ENCODE data around the gene IFNA6. TPM values are rescaled to one million over a fixed set of nuclear protein-coding genes. Genes with fewer than 3 reads are reported as not detected.
A peak's percentile ranks its signal among the peaks of the same experiment; 100 is the strongest.

The IFNA6 gene
- total RNA-seq, 1 experiment from 2014 or later: not detected

DNA sequence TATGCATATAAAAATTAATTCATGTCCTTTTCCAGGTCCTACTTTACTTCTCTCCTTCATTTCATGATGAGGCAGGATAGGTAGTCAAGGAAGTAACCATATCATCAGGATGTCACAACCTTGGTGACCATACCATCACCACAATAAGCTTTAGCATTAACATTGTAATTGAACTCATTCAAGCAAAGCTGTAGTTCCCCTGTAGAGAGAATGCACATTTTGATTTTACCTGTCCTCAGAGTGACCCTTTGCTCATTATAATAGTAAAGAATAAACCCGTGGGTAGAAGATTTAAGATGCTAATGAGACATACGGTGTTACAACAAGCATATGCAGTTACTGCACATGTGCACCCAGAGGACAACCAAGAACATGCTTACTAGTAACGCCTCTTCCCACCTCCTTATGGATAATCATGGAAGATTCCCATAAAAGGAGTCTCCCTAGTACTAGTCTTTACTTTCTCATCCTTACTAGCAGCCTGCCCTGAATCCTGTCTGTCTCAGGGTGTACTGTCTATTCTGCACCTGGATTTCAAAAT lies 2.2 kb downstream of the IFNA6 start:
- CTCF ChIA-PET: no interaction called here
- H3K36me3 Mint-ChIP-seq (ENCODE audit: insufficient read depth, unreplicated experiment): no peaks in the 10 kb centered on the region
- TF ChIP-seq, protein P1, sequence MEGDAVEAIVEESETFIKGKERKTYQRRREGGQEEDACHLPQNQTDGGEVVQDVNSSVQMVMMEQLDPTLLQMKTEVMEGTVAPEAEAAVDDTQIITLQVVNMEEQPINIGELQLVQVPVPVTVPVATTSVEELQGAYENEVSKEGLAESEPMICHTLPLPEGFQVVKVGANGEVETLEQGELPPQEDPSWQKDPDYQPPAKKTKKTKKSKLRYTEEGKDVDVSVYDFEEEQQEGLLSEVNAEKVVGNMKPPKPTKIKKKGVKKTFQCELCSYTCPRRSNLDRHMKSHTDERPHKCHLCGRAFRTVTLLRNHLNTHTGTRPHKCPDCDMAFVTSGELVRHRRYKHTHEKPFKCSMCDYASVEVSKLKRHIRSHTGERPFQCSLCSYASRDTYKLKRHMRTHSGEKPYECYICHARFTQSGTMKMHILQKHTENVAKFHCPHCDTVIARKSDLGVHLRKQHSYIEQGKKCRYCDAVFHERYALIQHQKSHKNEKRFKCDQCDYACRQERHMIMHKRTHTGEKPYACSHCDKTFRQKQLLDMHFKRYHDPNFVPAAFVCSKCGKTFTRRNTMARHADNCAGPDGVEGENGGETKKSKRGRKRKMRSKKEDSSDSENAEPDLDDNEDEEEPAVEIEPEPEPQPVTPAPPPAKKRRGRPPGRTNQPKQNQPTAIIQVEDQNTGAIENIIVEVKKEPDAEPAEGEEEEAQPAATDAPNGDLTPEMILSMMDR (IDR thresholded peaks at IDR 0.05; ENCODE audit: unreplicated experiment): no peak
- intact Hi-C loops (cut with micrococcal nuclease; ENCODE audit: unreplicated experiment): no loop called here
- no peak overlapping the region for H3K27ac Mint-ChIP-seq (ENCODE audit: unreplicated experiment)
- H3K4me3 Mint-ChIP-seq (ENCODE audit: low read depth, unreplicated experiment): no peak overlapping the region
- DNase-seq: no peak
- peaks cover 9% of the 10 kb centered on the region for H3K4me1 Mint-ChIP-seq (ENCODE audit: low read depth, unreplicated experiment)
- H3K9me3 Mint-ChIP-seq (ENCODE audit: low read depth, unreplicated experiment): no peaks in the 10 kb centered on the region
- H3K27me3 Mint-ChIP-seq (ENCODE audit: unreplicated experiment): no peaks in the 10 kb centered on the region
- no TSS peak for BruUV-seq (replicated peaks)

DNA sequence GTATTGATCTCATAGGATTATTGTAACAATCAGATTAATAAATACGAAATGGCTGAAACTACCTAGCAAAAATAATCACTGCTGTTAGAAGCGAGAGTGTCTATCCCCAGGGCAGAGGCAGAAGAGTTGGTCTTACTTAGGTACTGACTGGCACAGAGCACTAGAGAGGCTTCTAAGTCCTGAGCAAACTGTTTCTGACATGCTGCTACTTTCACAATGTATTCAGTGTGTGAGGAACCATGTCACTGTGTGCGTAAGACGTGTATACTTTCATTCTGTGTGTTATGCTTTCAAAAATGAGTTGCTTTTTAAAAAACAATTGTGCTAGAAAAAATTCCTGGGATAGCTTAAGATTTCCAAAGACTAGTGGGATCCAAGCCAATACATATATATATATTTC lies 10.0 kb downstream of the IFNA6 start:
- intact Hi-C loops (cut with micrococcal nuclease; ENCODE audit: unreplicated experiment): no loop called here
- TF ChIP-seq, protein P1 (IDR thresholded peaks at IDR 0.05; ENCODE audit: unreplicated experiment): no peak
- no peak overlapping the region for H3K27ac Mint-ChIP-seq (ENCODE audit: unreplicated experiment)
- no TSS peak for BruUV-seq (replicated peaks)
- H3K9me3 Mint-ChIP-seq (ENCODE audit: low read depth, unreplicated experiment): no peaks in the 10 kb centered on the region
- no peak for DNase-seq
- CTCF ChIA-PET: no interaction called here
- no peaks in the 10 kb centered on the region for H3K4me1 Mint-ChIP-seq (ENCODE audit: low read depth, unreplicated experiment)
- H3K36me3 Mint-ChIP-seq (ENCODE audit: insufficient read depth, unreplicated experiment): no peaks in the 10 kb centered on the region
- no peak overlapping the region for H3K4me3 Mint-ChIP-seq (ENCODE audit: low read depth, unreplicated experiment)
- no peaks in the 10 kb centered on the region for H3K27me3 Mint-ChIP-seq (ENCODE audit: unreplicated experiment)

DNA sequence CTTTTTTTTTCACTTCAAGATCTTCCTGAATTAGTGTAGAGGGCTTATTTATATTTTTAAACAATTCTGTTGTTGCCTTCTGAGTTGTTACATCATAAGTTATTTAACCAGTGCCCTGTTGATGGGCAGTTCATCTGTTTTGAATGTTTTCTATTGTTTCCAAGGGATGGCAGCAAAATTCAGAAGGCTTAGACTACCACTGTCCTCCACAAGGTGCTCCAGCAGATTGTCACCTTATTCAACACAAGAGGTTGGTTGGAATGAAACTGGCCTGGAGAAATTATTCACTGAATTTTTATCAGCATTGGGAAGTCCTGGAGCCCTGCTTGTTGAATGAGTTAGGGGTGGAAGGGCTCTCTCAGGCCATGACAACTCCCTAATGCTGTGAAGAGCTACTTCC lies 14.2 kb downstream of the IFNA6 start:
- H3K27me3 Mint-ChIP-seq (ENCODE audit: unreplicated experiment): no peaks in the 10 kb centered on the region
- no peak overlapping the region for H3K4me3 Mint-ChIP-seq (ENCODE audit: low read depth, unreplicated experiment)
- DNase-seq: no peak
- CTCF ChIA-PET: no interaction called here
- BruUV-seq (replicated peaks): no TSS peak
- H3K27ac Mint-ChIP-seq (ENCODE audit: unreplicated experiment): peak overlapping the region; percentile 33
- intact Hi-C loops (cut with micrococcal nuclease; ENCODE audit: unreplicated experiment): no loop called here
- H3K4me1 Mint-ChIP-seq (ENCODE audit: low read depth, unreplicated experiment): no peaks in the 10 kb centered on the region
- H3K9me3 Mint-ChIP-seq (ENCODE audit: low read depth, unreplicated experiment): no peaks in the 10 kb centered on the region
- peaks cover 22% of the 10 kb centered on the region for H3K36me3 Mint-ChIP-seq (ENCODE audit: insufficient read depth, unreplicated experiment)
- TF ChIP-seq, protein P1 (IDR thresholded peaks at IDR 0.05; ENCODE audit: unreplicated experiment): no peak

DNA sequence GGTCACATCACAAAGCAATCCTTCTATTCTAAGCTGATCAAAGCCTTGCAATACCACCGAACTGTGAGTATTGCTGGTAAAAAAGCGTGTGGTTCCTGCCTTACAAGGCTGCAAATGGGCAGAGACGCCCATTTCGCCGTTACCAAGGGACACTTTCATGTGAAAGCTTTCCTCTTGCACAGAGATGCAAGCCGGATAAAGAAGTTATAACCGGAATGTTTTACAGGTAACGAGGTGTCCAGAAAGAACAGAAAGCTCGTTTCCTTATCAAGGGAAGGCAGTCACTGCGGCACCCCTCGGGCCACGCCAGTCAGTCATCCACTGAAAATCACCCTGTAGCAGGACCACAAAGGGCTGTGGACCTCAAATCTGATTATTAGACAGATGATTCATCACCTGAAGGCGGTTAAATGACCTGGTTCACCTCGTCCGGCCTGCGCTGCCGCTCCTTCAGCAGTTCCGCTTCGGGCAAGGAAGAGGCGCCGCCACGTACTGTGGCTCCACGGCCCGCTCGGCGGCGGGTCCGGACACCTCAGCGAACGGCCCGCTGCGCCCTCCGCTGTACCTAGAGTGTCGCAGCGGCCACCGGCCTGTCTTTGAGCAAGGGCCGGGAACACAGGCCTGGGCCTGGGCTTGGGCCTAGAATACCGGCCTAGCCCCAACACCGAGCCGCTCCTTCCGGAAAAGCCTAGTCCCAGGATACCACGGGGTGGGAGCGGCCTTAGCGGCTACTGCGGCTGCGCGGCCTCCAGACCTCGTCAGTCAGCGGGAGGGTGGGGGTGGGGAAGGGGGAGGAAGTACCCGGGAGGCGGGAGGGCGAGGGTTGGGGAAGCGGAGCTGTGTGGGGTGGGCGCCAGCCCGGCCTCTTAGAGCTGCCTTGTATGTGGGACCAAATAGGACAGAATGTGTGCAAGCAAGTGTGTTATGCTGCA lies 15.7 kb downstream of the IFNA6 start, which contains the start of gene KLHL9:
Gene KLHL9, minus strand, starts transcription at position 704 of the 932 bp plus-strand sequence. Its CDS starts 545 bp downstream, at position 159.
- no peaks in the 10 kb centered on the region for H3K4me1 Mint-ChIP-seq (ENCODE audit: low read depth, unreplicated experiment)
- peaks cover 26% of the 10 kb centered on the region for H3K36me3 Mint-ChIP-seq (ENCODE audit: insufficient read depth, unreplicated experiment)
- H3K4me3 Mint-ChIP-seq (ENCODE audit: low read depth, unreplicated experiment): peak within 1 kb of the TSS; percentile 83
- BruUV-seq (replicated peaks): TSS peak; percentile 40
- DNase-seq: peak; percentile 83
- intact Hi-C loops (cut with micrococcal nuclease; ENCODE audit: unreplicated experiment): no loop called here
- TF ChIP-seq, protein P1 (IDR thresholded peaks at IDR 0.05; ENCODE audit: unreplicated experiment): no peak
- no peaks in the 10 kb centered on the region for H3K9me3 Mint-ChIP-seq (ENCODE audit: low read depth, unreplicated experiment)
- CTCF ChIA-PET: interaction anchor here (0.8 to 1.3 kb wide), 2 partner anchors 9 to 120 kb away, joined by 3 to 4 read pairs; no protein-coding TSS in a partner anchor
- H3K27ac Mint-ChIP-seq (ENCODE audit: unreplicated experiment): peak within 1 kb of the TSS; percentile 58
- H3K27me3 Mint-ChIP-seq (ENCODE audit: unreplicated experiment): no peaks in the 10 kb centered on the region
